Lower lobe of right lung (tissue), 2 donors: Measurements from ENCODE around the gene FRAT1. TPM values are rescaled to one million over a fixed set of nuclear protein-coding genes. Genes with fewer than 3 reads are reported as not detected.
A peak's percentile ranks its signal among the peaks of the same experiment; 100 is the strongest.

Source experiments
- ATAC-seq, 2 donors: fragments of 200-7000 bp; cut with Tn5 transposase; one replicate each; pipeline ENCODE4 v1.9.1; 2020 to 2022; ENCODE audit warnings: mild to moderate bottlenecking in 2 of 2, moderate library complexity in 2 of 2
- DNase-seq: peaks from one replicate; pipeline ENCODE4 v3.0.0-alpha.2; 2020
- H3K27ac ChIP-seq: fragments of 200-600 bp; one replicate; pipeline ENCODE4 v1.8.0; 2022
- H3K27me3 ChIP-seq: fragments of 200-600 bp; one replicate; pipeline ENCODE4 v1.8.0; 2022; ENCODE audit warnings: low read depth
- H3K36me3 ChIP-seq: fragments of 200-600 bp; one replicate; pipeline ENCODE4 v1.8.0; 2022; ENCODE audit warnings: mild to moderate bottlenecking
- H3K4me1 ChIP-seq: fragments of 200-600 bp; one replicate; pipeline ENCODE4 v1.8.0; 2022
- H3K4me3 ChIP-seq: fragments of 200-600 bp; one replicate; pipeline ENCODE4 v1.8.0; 2022; ENCODE audit warnings: mild to moderate bottlenecking
- H3K9me3 ChIP-seq: fragments of 200-600 bp; one replicate; pipeline ENCODE4 v1.8.0; 2022
- intact Hi-C: fragments of 100-400 bp; cut with DNase I; formaldehyde crosslinking; loops from one replicate; pipeline ENCODE4 v1.11.0; 2022
- total RNA-seq: library from RNA; stranded (reverse); fragmentation: NEBNext Ultra II Directional; extraction: Animal tissue kit (Norgen Biotek cat#: 25700); gene quantifications from one replicate; pipeline ENCODE4 v1.2.1, GENCODE V29; 2021
- TF ChIP-seq, protein P1 (sequence below): fragments of 200-600 bp; IDR thresholded peaks from one replicate; pipeline ENCODE4 v1.8.0; 2022; ENCODE audit warnings: antibody characterized with exemption, mild to moderate bottlenecking
- donor health status: DM: no; HTN: yes; CAD: no; lungs with severe emphysema.

The FRAT1 gene
- total RNA-seq, 1 donor from 2014 or later: 15.1 TPM

DNA sequence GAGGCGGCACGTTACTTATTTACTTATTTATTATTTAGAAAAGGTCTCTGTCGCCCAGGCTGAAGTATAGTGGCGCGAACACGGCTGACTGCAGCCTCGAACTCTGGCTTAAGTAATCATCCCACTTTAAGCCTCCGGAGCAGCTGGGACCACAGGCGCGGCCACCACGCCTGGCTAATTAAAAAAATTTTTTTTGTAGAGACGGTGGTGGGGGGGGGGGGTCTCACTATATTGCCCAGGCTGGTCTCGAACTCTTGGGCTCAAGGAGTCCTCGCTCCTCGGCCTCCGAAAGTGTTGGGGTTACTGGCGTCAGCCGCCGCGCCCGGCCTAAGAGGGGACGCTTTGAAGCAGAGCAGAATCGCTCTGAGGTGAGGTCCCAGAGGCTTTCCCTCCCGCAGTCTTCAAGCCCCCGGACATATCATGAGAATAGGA, 16.1 kb downstream of the FRAT1 start:
- no peaks in the 10 kb centered on the region for H3K27me3 ChIP-seq
- intact Hi-C loops: no loop called here
- TF ChIP-seq, protein P1, sequence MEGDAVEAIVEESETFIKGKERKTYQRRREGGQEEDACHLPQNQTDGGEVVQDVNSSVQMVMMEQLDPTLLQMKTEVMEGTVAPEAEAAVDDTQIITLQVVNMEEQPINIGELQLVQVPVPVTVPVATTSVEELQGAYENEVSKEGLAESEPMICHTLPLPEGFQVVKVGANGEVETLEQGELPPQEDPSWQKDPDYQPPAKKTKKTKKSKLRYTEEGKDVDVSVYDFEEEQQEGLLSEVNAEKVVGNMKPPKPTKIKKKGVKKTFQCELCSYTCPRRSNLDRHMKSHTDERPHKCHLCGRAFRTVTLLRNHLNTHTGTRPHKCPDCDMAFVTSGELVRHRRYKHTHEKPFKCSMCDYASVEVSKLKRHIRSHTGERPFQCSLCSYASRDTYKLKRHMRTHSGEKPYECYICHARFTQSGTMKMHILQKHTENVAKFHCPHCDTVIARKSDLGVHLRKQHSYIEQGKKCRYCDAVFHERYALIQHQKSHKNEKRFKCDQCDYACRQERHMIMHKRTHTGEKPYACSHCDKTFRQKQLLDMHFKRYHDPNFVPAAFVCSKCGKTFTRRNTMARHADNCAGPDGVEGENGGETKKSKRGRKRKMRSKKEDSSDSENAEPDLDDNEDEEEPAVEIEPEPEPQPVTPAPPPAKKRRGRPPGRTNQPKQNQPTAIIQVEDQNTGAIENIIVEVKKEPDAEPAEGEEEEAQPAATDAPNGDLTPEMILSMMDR: no peak
- H3K4me3 ChIP-seq: peak overlapping the region; percentile 88
- peak overlapping the region; percentile 97 for H3K27ac ChIP-seq
- peak; percentile 54 for DNase-seq
- no peak for ATAC-seq
- peaks cover 50% of the 10 kb centered on the region for H3K4me1 ChIP-seq
- peaks cover 4% of the 10 kb centered on the region for H3K36me3 ChIP-seq
- H3K9me3 ChIP-seq: no peaks in the 10 kb centered on the region

DNA sequence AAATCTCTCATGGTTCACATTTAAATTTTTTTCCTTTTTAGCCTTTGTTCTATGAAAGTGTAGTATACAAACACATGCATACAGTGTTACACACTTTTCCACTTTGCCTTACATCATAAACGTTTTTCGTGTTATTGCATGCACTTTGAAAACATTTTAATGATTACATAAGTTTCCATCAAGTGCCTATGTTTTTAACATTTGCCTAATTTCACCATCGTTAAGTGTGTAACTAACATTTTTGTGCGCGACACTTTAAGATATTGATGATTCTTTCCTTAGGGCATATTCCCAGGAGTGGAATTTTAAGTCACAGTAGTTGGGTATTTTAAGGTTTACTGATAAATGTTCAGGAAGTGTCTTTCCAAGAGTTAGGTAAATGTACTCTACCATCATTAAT, 16.9 kb downstream of the FRAT1 start:
- peaks cover 42% of the 10 kb centered on the region for H3K4me1 ChIP-seq
- peak overlapping the region; percentile 39 for H3K27ac ChIP-seq
- intact Hi-C loops: no loop called here
- no peaks in the 10 kb centered on the region for H3K27me3 ChIP-seq
- ATAC-seq (no peak), DNase-seq (no peak)
- TF ChIP-seq, protein P1: no peak
- no peak overlapping the region for H3K4me3 ChIP-seq
- H3K9me3 ChIP-seq: no peaks in the 10 kb centered on the region
- peaks cover 3% of the 10 kb centered on the region for H3K36me3 ChIP-seq

DNA sequence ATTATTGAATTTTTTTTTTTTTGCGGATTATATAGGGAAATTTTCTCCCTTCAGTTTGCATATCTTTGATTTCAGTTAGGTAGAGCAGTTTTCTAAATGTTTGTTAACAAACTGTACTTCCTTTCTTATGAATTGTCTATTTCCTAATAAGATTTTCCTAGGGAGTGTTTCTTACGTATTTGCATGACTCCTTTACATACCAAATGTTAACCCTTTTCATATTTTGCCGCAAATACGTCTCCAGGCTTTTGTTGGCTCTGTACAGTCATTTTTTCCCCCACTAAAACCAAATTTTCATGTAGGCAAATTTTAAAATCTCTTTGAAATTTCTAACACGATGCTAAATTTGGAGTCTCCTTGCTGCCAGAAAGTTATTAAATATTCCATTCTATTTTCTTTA, 17.4 kb downstream of the FRAT1 start:
- Histone ChIP-seq H3K36me3 (no peaks in the 10 kb centered on the region), H3K27me3 (no peaks in the 10 kb centered on the region)

DNA sequence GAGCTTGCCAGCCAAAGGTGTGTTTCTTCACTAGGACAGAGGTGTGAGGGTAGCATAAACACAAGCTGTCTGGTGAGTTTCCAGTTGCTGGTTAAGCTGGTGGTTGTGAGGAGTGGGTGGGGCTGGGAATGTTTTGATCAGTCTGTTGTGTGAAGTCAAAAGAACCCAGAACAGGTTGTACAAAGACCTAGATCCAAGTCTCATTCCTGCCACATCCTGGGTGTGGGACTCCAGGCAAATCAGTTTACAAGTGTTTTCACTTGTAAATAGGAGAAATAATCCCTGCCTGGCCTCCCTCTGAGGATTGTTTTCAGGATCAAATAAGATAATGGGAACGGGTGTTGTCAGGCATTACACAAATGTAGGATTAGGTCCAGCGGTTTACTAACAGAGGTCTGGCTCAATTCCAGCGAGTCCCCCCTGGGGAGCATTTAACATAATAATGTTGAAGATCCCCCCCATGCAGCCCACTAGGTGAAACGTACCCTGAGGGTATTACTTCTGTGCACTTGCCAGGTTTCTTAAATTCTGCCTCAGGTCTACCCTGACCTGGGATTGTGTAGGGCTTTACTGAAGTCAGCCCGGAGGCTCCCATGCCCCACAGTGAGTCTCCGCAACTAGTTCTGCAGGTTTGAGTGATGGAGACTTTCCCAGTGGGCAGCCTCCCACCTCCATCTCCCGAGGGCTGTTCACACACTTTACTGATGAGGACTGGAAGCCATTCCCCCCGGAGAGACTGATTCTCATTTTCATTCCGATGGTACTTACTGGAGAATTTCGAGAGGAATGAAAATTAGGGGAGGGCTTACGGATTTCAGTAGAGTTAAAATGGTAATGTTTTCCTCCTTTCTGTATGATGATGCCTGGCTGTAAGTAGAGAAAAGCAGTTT, 18.1 kb downstream of the FRAT1 start:
- DNase-seq (no peak), ATAC-seq (peak; percentile 1 to 13)
- H3K4me1 ChIP-seq: peaks cover 30% of the 10 kb centered on the region
- intact Hi-C loops: no loop called here
- H3K9me3 ChIP-seq: no peaks in the 10 kb centered on the region
- H3K36me3 ChIP-seq: no peaks in the 10 kb centered on the region
- peak overlapping the region; percentile 39 for H3K27ac ChIP-seq
- H3K27me3 ChIP-seq: no peaks in the 10 kb centered on the region
- no peak overlapping the region for H3K4me3 ChIP-seq
- TF ChIP-seq, protein P1: no peak

More for the DNA sequence above, 17.4 kb downstream of the FRAT1 start:
- Histone ChIP-seq H3K4me1 (peaks cover 37% of the 10 kb centered on the region), H3K9me3 (no peaks in the 10 kb centered on the region), H3K27ac (peak overlapping the region; percentile 39), H3K4me3 (no peak overlapping the region)
- TF ChIP-seq, protein P1: no peak
- intact Hi-C loops: no loop called here
- DNase-seq: no peak
- no peak for ATAC-seq

DNA sequence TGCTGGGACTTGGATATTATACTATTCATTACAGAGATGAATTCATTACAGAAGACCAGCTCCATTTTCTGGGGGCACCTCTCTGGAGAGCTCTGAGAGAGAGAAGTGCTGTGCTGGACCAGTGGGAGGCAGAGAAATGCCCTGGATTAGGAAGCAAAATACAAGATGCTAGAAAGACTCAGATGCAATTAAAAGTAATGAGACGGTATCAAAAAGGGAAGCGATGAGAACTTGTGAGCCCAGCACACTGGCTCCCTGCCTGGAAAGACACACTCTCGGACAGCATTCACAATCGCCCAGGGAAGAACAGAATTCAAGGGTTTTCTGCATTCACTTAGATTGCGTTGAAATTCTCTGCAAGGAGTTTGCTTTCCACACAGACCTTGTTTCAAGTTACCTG, 19.0 kb downstream of the FRAT1 start:
- Histone ChIP-seq H3K4me1 (peaks cover 28% of the 10 kb centered on the region), H3K27me3 (no peaks in the 10 kb centered on the region), H3K36me3 (no peaks in the 10 kb centered on the region), H3K27ac (no peak overlapping the region), H3K4me3 (no peak overlapping the region), H3K9me3 (no peaks in the 10 kb centered on the region)
- TF ChIP-seq, protein P1: no peak
- no peak for DNase-seq
- no peak for ATAC-seq
- intact Hi-C loops: no loop called here
